ENCODE data around the gene TRIB2.

- TF ChIP-seq CTCF (IDR thresholded peaks at IDR 0.05; ENCODE audit: low read depth, low read length, missing input control) (no peak), EGR1 (IDR thresholded peaks at IDR 0.05; ENCODE audit: low read depth in 2 of 2) (no peak), HNF4A (conservative IDR thresholded peaks at IDR 0.05) (peak in 1 of 2 donors; percentile 35), JUND (IDR thresholded peaks at IDR 0.05) (no peak), SP1 (IDR thresholded peaks at IDR 0.05) (no peak), RAD21 (IDR thresholded peaks at IDR 0.05) (no peak), YY1 (IDR thresholded peaks at IDR 0.05) (no peak), FOXA1 (IDR thresholded peaks at IDR 0.05) (no peak), TAF1 (conservative IDR thresholded peaks at IDR 0.05) (no peak), MAX (IDR thresholded peaks at IDR 0.05) (no peak), RXRA (IDR thresholded peaks at IDR 0.05) (no peak), ZBTB33 (IDR thresholded peaks at IDR 0.05) (no peak)
- TF ChIP-seq, protein P1, sequence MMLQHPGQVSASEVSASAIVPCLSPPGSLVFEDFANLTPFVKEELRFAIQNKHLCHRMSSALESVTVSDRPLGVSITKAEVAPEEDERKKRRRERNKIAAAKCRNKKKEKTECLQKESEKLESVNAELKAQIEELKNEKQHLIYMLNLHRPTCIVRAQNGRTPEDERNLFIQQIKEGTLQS (IDR thresholded peaks at IDR 0.05): no peak
- TF ChIP-seq, protein P2, sequence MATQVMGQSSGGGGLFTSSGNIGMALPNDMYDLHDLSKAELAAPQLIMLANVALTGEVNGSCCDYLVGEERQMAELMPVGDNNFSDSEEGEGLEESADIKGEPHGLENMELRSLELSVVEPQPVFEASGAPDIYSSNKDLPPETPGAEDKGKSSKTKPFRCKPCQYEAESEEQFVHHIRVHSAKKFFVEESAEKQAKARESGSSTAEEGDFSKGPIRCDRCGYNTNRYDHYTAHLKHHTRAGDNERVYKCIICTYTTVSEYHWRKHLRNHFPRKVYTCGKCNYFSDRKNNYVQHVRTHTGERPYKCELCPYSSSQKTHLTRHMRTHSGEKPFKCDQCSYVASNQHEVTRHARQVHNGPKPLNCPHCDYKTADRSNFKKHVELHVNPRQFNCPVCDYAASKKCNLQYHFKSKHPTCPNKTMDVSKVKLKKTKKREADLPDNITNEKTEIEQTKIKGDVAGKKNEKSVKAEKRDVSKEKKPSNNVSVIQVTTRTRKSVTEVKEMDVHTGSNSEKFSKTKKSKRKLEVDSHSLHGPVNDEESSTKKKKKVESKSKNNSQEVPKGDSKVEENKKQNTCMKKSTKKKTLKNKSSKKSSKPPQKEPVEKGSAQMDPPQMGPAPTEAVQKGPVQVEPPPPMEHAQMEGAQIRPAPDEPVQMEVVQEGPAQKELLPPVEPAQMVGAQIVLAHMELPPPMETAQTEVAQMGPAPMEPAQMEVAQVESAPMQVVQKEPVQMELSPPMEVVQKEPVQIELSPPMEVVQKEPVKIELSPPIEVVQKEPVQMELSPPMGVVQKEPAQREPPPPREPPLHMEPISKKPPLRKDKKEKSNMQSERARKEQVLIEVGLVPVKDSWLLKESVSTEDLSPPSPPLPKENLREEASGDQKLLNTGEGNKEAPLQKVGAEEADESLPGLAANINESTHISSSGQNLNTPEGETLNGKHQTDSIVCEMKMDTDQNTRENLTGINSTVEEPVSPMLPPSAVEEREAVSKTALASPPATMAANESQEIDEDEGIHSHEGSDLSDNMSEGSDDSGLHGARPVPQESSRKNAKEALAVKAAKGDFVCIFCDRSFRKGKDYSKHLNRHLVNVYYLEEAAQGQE (IDR thresholded peaks at IDR 0.05): no peak
These were observed 61.6 kb downstream of the TRIB2 start for GRCh38 chr2:12778369-12778768.

Measured in liver (tissue), 3 donors.